GM23338 (cell line): ENCODE results near the gene IL19. TPM values are rescaled to one million over a fixed set of nuclear protein-coding genes. Genes with fewer than 3 reads are reported as not detected.

Source experiments
- ATAC-seq: fragments of 200-7000 bp; cut with Tn5 transposase; 3 replicates; pipeline ENCODE4 v1.9.1; 2020
- DNase-seq: peaks from one replicate; pipeline ENCODE4 v3.0.0-alpha.2; 2015; ENCODE audit warnings: low spot score
- H2AFZ ChIP-seq: fragments of 200-600 bp; sonication (generic); 2 replicates; pipeline ENCODE4 v1.8.0; 2016; ENCODE audit warnings: antibody characterized with exemption, mild to moderate bottlenecking, moderate library complexity
- H3F3A ChIP-seq: fragments of 200-600 bp; sonication (generic); replicated peaks from 2 replicates; pipeline ENCODE4 v1.8.0; 2017; ENCODE audit warnings: antibody characterized with exemption, mixed run types, low read depth
- H3K27ac ChIP-seq: fragments of 200-600 bp; sonication (generic); 2 replicates; pipeline ENCODE4 v1.6.1; 2016; ENCODE audit warnings: low read depth
- H3K27me3 ChIP-seq: fragments of 200-600 bp; sonication (generic); 2 replicates; pipeline ENCODE4 v1.8.0; 2016; ENCODE audit warnings: mild to moderate bottlenecking, mixed run types, moderate library complexity; ENCODE audit not compliant: insufficient read depth
- H3K36me3 ChIP-seq: fragments of 200-600 bp; sonication (generic); 2 replicates; pipeline ENCODE4 v1.8.0; 2016; ENCODE audit warnings: mild to moderate bottlenecking; ENCODE audit not compliant: insufficient read depth
- H3K4me1 ChIP-seq: fragments of 200-600 bp; sonication (generic); 2 replicates; pipeline ENCODE4 v1.8.0; 2016; ENCODE audit warnings: mild to moderate bottlenecking, moderate library complexity; ENCODE audit not compliant: insufficient read depth
- H3K4me2 ChIP-seq: fragments of 200-600 bp; sonication (generic); 2 replicates; pipeline ENCODE4 v1.7.1; 2017; ENCODE audit warnings: mixed run types
- H3K4me3 ChIP-seq: fragments of 200-600 bp; sonication (generic); 2 replicates; pipeline ENCODE4 v1.6.1; 2016; ENCODE audit warnings: mixed run types
- H3K79me2 ChIP-seq: fragments of 200-600 bp; sonication (generic); replicated peaks from 2 replicates; pipeline ENCODE4 v1.8.0; 2017; ENCODE audit warnings: mild to moderate bottlenecking; ENCODE audit not compliant: insufficient read depth
- H3K9me2 ChIP-seq: fragments of 200-600 bp; sonication (generic); 2 replicates; pipeline ENCODE4 v1.8.0; 2017; ENCODE audit not compliant: insufficient read depth
- H4K20me1 ChIP-seq: fragments of 200-600 bp; sonication (generic); replicated peaks from 2 replicates; pipeline ENCODE4 v1.8.0; 2017; ENCODE audit warnings: mild to moderate bottlenecking; ENCODE audit not compliant: insufficient read depth
- H3K27ac Mint-ChIP-seq: 2 replicates; pipeline ENCODE4 v1.8.0; 2020; ENCODE audit warnings: inconsistent platforms, mild to moderate bottlenecking, moderate library complexity, mixed read lengths
- H3K27me3 Mint-ChIP-seq: 3 replicates; pipeline ENCODE4 v1.8.0; 2022; ENCODE audit warnings: low read depth, mild to moderate bottlenecking, moderate library complexity, mixed read lengths, inconsistent platforms; ENCODE audit not compliant: insufficient read depth, poor library complexity
- H3K36me3 Mint-ChIP-seq: 3 replicates; pipeline ENCODE4 v1.8.0; 2021; ENCODE audit warnings: low read depth, mild to moderate bottlenecking, inconsistent platforms, moderate library complexity, mixed read lengths
- H3K4me1 Mint-ChIP-seq: 3 replicates; pipeline ENCODE4 v1.8.0; 2020; ENCODE audit warnings: mild to moderate bottlenecking, inconsistent platforms, mixed read lengths
- H3K4me3 Mint-ChIP-seq: 3 replicates; pipeline ENCODE4 v1.8.0; 2021; ENCODE audit warnings: moderate library complexity, mild to moderate bottlenecking, inconsistent platforms, mixed read lengths
- H3K9me3 Mint-ChIP-seq: 3 replicates; pipeline ENCODE4 v1.8.0; 2020; ENCODE audit warnings: moderate library complexity, mild to moderate bottlenecking, inconsistent platforms, mixed read lengths
- ETS1 ChIP-seq: IDR thresholded peaks from 2 replicates; pipeline ENCODE4 v1.6.1; 2016; ENCODE audit warnings: antibody characterized with exemption
- EZH2 ChIP-seq: fragments of 200-600 bp; sonication (generic); IDR thresholded peaks from one replicate; pipeline ENCODE4 v1.8.0; 2017; ENCODE audit warnings: antibody characterized with exemption, mild to moderate bottlenecking, low read depth; ENCODE audit not compliant: unreplicated experiment
- EZH2phosphoT487 ChIP-seq: fragments of 200-600 bp; sonication (generic); IDR thresholded peaks from one replicate; pipeline ENCODE4 v1.8.1; 2018; ENCODE audit warnings: antibody characterized with exemption; ENCODE audit not compliant: unreplicated experiment
- JUNB ChIP-seq: IDR thresholded peaks from one replicate; pipeline ENCODE4 v1.6.1; 2016; ENCODE audit warnings: antibody characterized with exemption; ENCODE audit not compliant: unreplicated experiment
- NANOG ChIP-seq: IDR thresholded peaks from 2 replicates; pipeline ENCODE4 v1.6.1; 2016; ENCODE audit warnings: antibody characterized with exemption, borderline replicate concordance
- POLR2AphosphoS5 ChIP-seq: IDR thresholded peaks from 2 replicates; pipeline ENCODE4 v1.6.1; 2016; ENCODE audit warnings: antibody characterized with exemption, low read depth
- STAT1 ChIP-seq: IDR thresholded peaks from one replicate; pipeline ENCODE4 v1.6.1; 2016; ENCODE audit warnings: antibody characterized with exemption; ENCODE audit not compliant: unreplicated experiment
- ZNF114 ChIP-seq: fragments of 250-450 bp; sonication (Bioruptor Pico); IDR thresholded peaks from 2 replicates; pipeline ENCODE4 v1.5.0; 2020; ENCODE audit warnings: mild to moderate bottlenecking, moderate library complexity
- ZNF331 ChIP-seq: fragments of 250-450 bp; sonication (Bioruptor Pico); IDR thresholded peaks from 2 replicates; pipeline ENCODE4 v1.5.0; 2020; ENCODE audit warnings: low read depth, mild to moderate bottlenecking, moderate library complexity
- ZNF462 ChIP-seq: fragments of 250-450 bp; sonication (Bioruptor Pico); IDR thresholded peaks from 2 replicates; pipeline ENCODE4 v1.5.0; 2020; ENCODE audit warnings: mild to moderate bottlenecking, moderate library complexity
- polyA plus RNA-seq: library from polyadenylated mRNA; unstranded; fragments of >200 nt; fragmentation: Nextera tagmentation; extraction: Ambion mirVana; gene quantifications from 2 replicates; pipeline ENCODE4 v1.2.1, GENCODE V29; 2016
- total RNA-seq: library from RNA; depleted of rRNA; stranded (reverse); fragments of >200 nt; shearing (Covaris generic); gene quantifications from 2 replicates; pipeline ENCODE4 v1.2.3, GENCODE V29; 2014

IL19 gene
- total and polyA plus RNA-seq, 2 experiments from 2014 or later: not detected

- TF ChIP-seq ZNF462 (CRISPR knock-in tag) (no peak), NANOG (no peak), ZNF114 (no peak), POLR2AphosphoS5 (no peak), STAT1 (no peak)
Observed at GRCh38 chr1:206841609-206842323, 71.2 kb downstream of the IL19 start (continued).

GRCh38 chr1:206842854-206843253, 72.3 kb downstream of the IL19 start:
- no peak overlapping the region for H3K4me3 Mint-ChIP-seq
- no peak overlapping the region for H3K4me3 ChIP-seq
- H3K9me3 Mint-ChIP-seq: no peaks in the 10 kb centered on the region
- no peaks in the 10 kb centered on the region for H3K79me2 ChIP-seq
- no peak overlapping the region for H3K27ac Mint-ChIP-seq
- no peak overlapping the region for H3K4me2 ChIP-seq
- no peaks in the 10 kb centered on the region for H3K4me1 ChIP-seq
- ATAC-seq: no peak
- no peaks in the 10 kb centered on the region for H4K20me1 ChIP-seq
- no peaks in the 10 kb centered on the region for H3K27me3 Mint-ChIP-seq
- no peaks in the 10 kb centered on the region for H3K36me3 ChIP-seq
- H3F3A ChIP-seq: no peaks in the 10 kb centered on the region
- no peaks in the 10 kb centered on the region for H3K4me1 Mint-ChIP-seq
- no peaks in the 10 kb centered on the region for H3K27me3 ChIP-seq
- H2AFZ ChIP-seq: no peak overlapping the region
- no peak for DNase-seq
- no peaks in the 10 kb centered on the region for H3K36me3 Mint-ChIP-seq
- H3K9me2 ChIP-seq: no peaks in the 10 kb centered on the region
- no peak overlapping the region for H3K27ac ChIP-seq
- no peak for TF ChIP-seq JUNB
- no peak for TF ChIP-seq ZNF331 (CRISPR knock-in tag)
- no peak for TF ChIP-seq EZH2phosphoT487
- no peak for TF ChIP-seq ETS1
- TF ChIP-seq ZNF114: no peak
- no peak for TF ChIP-seq NANOG
- no peak for TF ChIP-seq POLR2AphosphoS5
- TF ChIP-seq EZH2: no peak
